Suppressor macrophage treated with lipopolysaccharide for 4 hours (primary cell): ENCODE results near the gene MAS1L.
"Not testable (repeated sequence)": the region's sequence is repeated elsewhere in the genome, so short reads cannot be mapped to it uniquely, and the experiment has no call there.

ENCODE experiments used
- DNase-seq: peaks from one replicate; pipeline ENCODE4 v3.0.0-alpha.2; 2020

MAS1L gene

DNA sequence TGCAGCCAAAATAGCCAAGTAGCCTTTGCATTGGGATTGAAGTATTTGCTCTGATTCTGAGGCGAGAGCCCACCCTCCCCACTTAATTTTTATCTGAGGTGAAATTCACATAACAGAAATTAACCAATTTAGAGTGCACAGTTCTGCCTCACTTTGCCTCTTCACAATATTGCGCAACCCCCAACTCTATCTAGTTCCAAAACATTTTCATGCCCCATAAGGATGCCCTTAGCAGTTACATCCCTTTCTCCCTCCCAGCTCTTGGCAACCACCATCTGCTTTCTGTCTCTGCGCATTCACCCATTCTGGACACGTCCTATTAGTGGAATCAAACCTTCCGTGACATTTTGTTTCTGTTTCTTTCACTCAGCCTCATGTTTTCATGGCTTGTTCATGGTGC, 9.0 kb downstream of the MAS1L start:
- no peak for DNase-seq

- DNase-seq, result no peak
These were observed 9.8 kb downstream of the MAS1L start for GRCh38 chr6:29477923-29478450.

- no peak for DNase-seq
These were observed 12.8 kb downstream of the MAS1L start for GRCh38 chr6:29474996-29475395.

DNA sequence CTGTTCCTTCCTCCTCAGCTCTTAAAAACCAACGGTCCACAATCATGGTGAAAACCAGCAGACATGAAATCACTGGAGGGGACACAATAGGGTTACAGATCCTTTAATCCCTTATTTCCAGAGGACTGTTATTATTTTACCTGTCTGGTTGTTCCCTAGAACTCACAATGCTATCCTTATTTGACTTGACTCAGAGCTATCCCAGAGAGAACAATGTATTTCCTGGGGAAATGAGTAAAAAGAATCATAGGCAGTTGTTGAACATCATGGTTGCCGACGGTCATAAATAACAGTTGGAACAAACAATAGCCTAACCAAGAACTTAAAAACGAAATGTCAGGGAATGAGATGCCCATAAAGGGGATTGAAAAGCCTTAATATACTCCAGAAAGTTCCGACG, 21.5 kb downstream of the MAS1L start:
- no peak for DNase-seq

- no peak for DNase-seq
These were observed 22.0 kb downstream of the MAS1L start for GRCh38 chr6:29465801-29466200.

GRCh38 chr6:29465279-29465678, 22.5 kb downstream of the MAS1L start:
- no peak for DNase-seq

DNA sequence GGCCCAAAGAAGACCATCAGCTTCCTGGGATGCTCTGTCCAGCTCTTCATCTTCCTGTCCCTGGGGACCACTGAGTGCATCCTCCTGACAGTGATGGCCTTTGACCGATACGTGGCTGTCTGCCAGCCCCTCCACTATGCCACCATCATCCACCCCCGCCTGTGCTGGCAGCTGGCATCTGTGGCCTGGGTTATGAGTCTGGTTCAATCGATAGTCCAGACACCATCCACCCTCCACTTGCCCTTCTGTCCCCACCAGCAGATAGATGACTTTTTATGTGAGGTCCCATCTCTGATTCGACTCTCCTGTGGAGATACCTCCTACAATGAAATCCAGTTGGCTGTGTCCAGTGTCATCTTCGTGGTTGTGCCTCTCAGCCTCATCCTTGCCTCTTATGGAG, 25.7 kb downstream of the MAS1L start:
- no peak for DNase-seq

DNA sequence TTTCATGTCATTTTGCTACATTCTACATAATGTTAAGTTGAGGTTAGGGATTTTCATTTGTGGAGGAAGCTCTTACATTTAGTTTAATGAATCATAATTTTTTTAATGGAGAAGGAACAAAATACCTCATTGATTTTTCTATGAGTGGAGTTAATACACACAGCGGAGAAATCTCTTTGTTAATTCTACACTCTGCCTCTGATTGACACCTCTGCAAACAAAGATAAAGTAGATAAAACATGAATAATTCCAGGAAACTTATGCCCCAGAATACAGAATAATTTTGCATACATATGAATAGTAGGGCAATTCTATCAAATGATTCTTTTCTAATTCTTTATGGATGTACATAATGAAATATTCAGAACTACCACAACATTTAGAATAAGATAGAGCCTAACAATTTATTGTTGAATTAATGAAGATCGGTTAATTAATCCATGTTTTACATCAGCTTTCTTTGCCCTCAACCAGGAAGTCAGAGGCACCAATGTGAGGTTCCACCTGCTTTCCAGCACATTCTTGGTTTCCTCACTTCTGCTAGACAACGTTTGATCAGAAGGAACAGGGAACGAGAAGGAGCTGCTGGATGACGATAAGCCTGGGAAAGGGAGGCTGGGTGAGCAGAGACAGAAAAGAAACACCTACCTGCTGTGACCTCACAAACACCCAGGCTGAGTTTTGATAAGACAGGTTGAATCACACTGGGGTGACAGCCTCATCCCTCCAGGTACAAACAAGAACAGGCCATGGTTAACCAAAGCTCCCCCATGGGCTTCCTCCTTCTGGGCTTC, 26.5 kb downstream of the MAS1L start:
- DNase-seq, result no peak

DNA sequence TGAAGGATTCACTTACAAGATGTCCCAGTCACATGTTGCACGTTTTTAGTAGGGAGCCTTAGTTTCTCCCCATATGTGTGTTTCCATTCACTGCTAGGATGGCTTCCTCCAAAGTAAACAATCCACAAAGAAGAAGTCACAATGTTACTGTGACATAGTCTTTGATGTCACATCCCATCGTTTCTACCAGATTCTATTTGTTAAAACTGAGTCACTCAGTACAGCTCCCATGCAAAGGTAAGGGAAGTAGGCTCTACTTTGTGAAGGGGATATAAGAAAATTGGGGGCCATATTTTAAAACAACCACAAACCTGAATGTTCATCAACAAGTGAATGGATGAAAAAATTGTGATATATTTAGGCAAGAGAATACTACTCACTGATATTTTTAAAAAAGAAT, 30.8 kb downstream of the MAS1L start, which contains the start of the genes OR11A1 and OR2H1:
Gene OR11A1 (minus strand): TSS at position 101 of the 400 bp plus-strand sequence. CDS start 29,430 bp downstream, outside the sequence.
Gene OR2H1 (plus strand): TSS at position 185 of the 400 bp plus-strand sequence. CDS start 4,615 bp downstream, outside the sequence.
- no peak for DNase-seq

GRCh38 chr6:29451471-29452193, 36.1 kb downstream of the MAS1L start:
- no peak for DNase-seq

GRCh38 chr6:29447670-29448069, 40.1 kb downstream of the MAS1L start:
- DNase-seq, result no peak

- DNase-seq, result not testable (repeated sequence)
These were observed 43.7 kb downstream of the MAS1L start for GRCh38 chr6:29444031-29444430.

DNA sequence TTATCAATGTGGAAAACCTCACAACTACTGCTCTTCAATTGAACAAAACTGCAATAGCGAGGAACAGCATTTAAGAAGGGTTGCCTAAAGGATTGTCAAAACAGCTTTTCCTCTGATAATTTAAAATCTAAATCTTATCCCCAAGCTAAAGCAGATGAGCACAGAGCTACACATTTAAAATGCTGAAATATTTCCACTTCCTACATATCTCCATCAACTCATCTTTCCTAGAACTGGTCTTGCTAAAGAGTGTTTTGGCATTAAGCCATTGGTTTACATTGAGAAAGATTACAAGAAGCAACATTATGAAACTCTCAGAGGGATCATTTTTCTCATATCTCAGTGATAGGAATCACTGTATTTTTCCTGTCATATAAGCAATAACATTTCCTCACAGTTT, 45.0 kb downstream of the MAS1L start:
- no peak for DNase-seq

DNA sequence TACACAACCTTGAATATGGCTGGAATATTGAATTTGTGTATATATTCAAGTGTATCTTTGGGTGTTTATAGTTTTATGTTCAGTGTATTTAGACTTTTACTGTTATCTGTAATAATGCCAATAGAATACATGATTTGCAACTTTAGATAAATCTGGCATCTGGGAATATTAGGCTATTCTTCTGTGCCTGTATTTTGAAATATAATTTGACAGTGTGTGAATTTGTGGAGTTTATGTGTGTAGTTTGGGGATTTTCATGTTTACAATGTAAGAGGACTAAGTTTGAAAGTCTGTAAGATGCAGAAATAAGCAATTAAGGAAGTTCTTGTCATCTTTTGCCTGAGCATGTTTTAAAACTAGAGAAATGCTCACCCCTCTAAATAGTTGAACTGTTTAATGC, 48.8 kb downstream of the MAS1L start, which contains the start of gene OR10C1:
Gene OR10C1 (plus strand): TSS at position 301 of the 400 bp plus-strand sequence. CDS start 710 bp downstream, outside the sequence.
- DNase-seq, result no peak

DNA sequence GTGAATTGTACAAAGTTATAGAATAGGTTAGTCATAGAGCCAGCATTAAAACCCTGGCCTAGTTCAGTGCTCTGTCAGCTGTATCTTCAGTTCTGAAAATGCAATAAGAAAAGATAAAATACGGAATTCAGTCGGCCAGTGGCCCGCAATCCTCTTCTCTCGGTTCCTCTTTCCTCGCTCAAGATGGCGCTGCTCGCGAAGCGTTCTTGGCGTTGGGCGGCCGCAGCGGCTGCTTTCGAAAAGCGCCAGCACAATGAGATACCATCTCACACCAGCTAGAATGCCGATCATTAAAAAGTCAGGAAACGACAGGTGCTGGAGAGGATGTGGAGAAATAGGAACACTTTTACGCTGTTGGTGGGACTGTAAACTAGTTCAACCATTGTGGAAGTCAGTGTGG, 51.0 kb downstream of the MAS1L start:
- DNase-seq, result not testable (repeated sequence)
